HUES6 (cell line): ENCODE measurements around the gene FAM13C.

Experiments
- H3K27ac ChIP-seq: 2 replicates; pipeline ENCODE4 v1.7.0; 2013; ENCODE audit warnings: low read depth, mild to moderate bottlenecking, low read length, inconsistent platforms
- H3K27me3 ChIP-seq: 2 replicates; pipeline ENCODE4 v1.6.1; 2013; ENCODE audit warnings: low read length; ENCODE audit not compliant: control insufficient read depth, insufficient read depth
- H3K36me3 ChIP-seq: 2 replicates; pipeline ENCODE4 v1.6.1; 2013; ENCODE audit warnings: low read length; ENCODE audit not compliant: control insufficient read depth, insufficient read depth
- H3K4me1 ChIP-seq: 2 replicates; pipeline ENCODE4 v1.6.1; 2013; ENCODE audit warnings: low read length; ENCODE audit not compliant: control insufficient read depth, insufficient read depth
- H3K4me3 ChIP-seq: 2 replicates; pipeline ENCODE4 v1.5.1; 2013; ENCODE audit warnings: low read depth, low read length
- H3K9ac ChIP-seq: one replicate; pipeline ENCODE4 v1.6.1; 2013; ENCODE audit warnings: mild to moderate bottlenecking, low read length
- H3K9me3 ChIP-seq: 2 replicates; pipeline ENCODE4 v1.6.1; 2013; ENCODE audit warnings: low read depth, low read length; ENCODE audit not compliant: control insufficient read depth, insufficient read depth

Gene FAM13C

GRCh38 chr10:59206204-59206720 is 156.1 kb downstream of the FAM13C start:
- Histone ChIP-seq H3K27ac (no peak overlapping the region), H3K9me3 (no peaks in the 10 kb centered on the region), H3K9ac (no peak overlapping the region), H3K4me3 (no peak overlapping the region), H3K27me3 (no peaks in the 10 kb centered on the region), H3K4me1 (peaks cover 10% of the 10 kb centered on the region), H3K36me3 (no peaks in the 10 kb centered on the region)
